Superior temporal gyrus (tissue), 1 donor: Measurements from ENCODE around the gene LRBA.
A peak's percentile ranks its signal among the peaks of the same experiment; 100 is the strongest.

ENCODE experiments used
- DNase-seq: peaks from one replicate; pipeline ENCODE4 v3.0.0-alpha.2; 2016; ENCODE audit errors: extremely low spot score

LRBA gene

GRCh38 chr4:150327262-150327780 is 687.8 kb downstream of the LRBA start:
- no peak for DNase-seq

DNA sequence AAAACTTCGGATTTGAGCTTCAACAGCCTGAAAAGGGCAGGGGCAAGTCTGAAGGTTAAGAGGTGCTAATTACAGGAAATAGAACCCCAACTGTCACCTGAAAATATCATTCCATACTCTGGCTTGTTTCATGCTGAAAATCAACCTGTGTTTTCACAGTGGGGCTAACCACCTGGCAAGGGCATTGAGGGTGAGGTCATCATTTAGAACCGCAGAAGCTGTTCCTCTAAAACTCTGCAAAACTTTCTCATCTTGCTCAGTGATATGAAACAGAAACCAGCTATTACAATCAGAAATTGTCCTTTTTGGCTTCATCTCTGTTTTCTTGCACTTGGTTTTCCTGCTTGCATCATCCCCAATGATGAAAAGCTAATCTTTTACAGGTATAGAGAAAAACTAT is 689.2 kb downstream of the LRBA start:
- DNase-seq: no peak

DNA sequence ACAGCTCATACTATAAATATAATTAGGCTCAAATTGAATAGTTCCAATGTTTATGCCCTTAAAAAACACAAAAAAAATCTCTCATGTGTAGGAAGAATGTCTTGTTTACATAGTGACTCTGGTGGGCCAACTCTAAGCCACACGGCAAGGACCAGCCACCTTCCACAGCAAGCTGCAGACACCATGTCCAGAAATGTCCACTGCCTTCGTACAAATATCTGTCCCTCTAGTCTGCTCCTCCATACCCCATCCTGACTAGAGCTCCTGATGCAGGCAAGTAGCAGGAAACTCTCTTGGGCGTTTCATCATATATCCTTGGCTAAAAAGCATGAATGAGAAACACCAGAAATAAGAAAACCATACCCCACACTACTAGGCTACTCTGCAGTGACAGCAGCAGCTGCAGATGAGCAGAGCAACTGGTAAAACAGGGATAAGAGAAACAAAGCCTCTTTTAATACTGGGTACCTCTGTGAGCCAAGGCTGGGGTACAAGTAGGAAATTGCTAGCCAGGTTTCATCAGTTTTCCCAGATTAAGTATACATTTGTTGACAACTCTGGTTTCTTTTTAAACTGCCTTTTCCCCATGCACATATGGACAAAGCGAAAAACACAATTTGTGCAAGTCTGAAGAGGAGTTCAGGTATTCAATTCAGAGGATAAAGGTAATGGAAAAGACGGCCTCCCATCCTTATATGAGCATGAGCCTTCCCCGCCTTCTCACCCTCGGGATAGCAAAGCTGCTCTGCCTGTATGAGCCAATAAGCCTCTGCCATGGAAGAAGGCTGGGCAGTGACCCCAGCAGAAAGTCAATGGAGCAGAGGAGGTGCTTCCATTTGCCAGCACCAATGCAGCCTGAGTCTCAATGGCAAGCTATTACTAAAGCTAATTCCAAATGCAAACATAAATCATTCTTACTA is 691.4 kb downstream of the LRBA start:
- DNase-seq: no peak

GRCh38 chr4:150322646-150323045 is 692.4 kb downstream of the LRBA start:
- DNase-seq: no peak

GRCh38 chr4:150321113-150321512 is 694.0 kb downstream of the LRBA start:
- no peak for DNase-seq

DNA sequence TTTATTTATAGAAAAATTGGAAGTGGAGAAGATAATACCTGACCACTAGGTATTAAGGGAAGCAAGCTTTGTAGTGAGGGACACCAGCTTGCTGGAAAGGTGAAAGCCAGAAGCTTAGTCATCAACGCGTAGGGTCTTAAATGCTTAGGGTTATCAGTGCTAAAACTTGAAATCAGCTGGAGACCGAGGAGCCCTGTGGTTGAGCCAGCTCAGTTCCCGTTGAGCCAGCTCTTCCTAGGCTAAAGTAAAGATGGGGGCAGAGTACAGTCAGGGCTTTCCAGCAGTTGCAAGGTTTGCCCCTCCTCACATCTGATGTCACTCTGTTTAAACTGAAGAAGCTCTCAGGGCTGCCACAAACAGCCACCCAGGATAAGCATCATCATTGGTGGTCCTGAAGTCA is 696.1 kb downstream of the LRBA start:
- DNase-seq: no peak

DNA sequence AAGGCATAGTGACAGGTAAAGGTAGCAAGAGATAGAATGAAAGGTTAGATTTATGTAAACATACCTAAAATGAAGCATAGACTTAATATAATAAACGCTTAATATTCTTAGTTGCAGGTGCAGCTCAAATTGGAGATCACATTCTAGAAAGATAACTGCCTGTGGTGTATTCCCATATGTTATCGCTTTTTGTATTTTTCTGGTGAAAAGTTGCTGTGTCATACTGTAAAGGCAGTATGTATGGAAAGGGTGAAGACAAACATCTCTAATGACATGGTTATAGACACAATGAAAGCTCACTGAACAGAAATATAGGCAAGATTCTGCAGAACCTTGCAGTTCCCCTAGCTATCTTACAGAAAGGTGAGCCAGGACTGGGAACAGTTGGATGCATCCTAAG is 696.6 kb downstream of the LRBA start:
- no peak for DNase-seq

DNA sequence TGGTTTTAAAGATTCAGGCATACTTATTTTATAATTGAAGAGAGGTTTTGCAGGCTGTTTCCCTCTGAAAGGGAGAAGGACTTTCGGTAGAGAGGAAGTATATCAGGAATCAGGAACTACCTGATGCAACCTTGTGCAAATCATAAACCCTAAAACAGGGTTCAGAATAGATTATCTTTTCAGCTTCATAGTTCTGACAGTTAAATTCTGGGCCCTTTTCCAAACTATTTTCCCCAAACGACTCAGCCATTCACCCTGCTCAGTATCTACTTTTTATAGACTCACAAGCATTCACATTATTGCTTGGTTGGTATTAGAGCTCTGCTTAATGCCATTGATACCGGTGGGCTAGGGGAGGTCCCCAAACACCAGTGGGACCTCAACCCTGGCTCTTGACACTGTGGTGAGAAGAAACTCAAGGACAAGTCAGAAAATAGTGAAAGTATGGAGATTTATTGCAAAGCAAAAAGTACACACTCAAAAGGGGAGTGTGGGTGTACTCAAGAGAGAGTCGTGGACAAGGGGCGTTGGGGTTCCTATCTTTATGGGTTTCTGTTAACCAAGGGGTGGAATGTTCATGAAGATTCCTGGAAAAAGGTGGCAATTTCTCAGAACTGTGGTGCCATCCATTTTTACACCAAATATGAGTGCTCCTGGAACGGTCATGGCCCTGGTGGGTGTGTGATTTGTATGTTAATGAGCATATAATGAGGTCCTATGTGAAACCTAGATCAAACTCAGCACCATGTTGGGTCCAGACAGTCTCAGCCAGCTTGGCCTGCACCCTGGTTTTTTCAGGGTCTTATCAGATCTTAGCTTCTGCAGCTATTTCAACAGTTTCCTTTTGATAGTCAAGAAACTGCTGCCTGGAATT is 698.5 kb downstream of the LRBA start:
- no peak for DNase-seq

GRCh38 chr4:150315691-150316090 is 699.4 kb downstream of the LRBA start:
- no peak for DNase-seq

DNA sequence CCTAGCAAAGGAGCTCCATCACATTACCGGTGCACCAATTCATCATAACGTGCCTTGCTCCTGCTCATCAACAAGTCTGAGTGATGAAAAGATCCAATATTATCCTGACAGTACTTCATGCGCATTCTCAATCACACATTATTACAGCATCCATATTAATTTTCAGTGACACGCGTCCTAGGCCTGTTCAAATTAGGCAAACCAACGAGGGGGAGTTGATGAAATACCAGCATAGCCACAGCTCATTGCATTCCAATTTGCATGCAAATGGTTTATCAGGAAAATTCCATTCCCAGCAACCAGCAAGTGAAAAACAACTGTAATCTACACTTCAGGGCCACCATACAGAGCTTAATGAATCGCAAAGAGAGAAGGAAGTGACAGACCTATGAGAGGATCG is 699.9 kb downstream of the LRBA start:
- DNase-seq: no peak

- DNase-seq: no peak
Observed at GRCh38 chr4:150314031-150314430, 701.1 kb downstream of the LRBA start.

- no peak for DNase-seq
Observed at GRCh38 chr4:150310159-150310895, 704.8 kb downstream of the LRBA start.

GRCh38 chr4:150308824-150309472 is 706.1 kb downstream of the LRBA start:
- DNase-seq: no peak

DNA sequence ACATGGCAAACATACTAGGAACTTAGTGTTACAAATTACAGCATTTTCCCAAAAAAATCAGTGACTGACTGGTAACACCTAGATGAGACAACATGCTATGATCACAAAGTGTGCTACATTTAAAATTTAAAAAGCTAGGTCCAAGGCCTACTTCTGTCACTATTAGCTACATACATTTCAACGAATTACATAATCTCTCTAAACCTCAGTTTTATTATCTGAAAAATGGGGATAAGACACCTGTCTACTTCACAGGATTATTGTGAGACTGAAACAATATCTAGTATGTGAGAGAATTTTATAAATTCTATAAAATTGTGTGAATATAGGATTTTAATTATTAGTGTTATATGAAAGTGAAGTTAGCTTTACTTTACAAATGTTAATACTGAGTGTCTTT is 708.4 kb downstream of the LRBA start:
- DNase-seq: no peak

- DNase-seq: no peak
Observed at GRCh38 chr4:150305995-150306394, 709.1 kb downstream of the LRBA start.

GRCh38 chr4:150302553-150302952 is 712.5 kb downstream of the LRBA start:
- DNase-seq: no peak

DNA sequence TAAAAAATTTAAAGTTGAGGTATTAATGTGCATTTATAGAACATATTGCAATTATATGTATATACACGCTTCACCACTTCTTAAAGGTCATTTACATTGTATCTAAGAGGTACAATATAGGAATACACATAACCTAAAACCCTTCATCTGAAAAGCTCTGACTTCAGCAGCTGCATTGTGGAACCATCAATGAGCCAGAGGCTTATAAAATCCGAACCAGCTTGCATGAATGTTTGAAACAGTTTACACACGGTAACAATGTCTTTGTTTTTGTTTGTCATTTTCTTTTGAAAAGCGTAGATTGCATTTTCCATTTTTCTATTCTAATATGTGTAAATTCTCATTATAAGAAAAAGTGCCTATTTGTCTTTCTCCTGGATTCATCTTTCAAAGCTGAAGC is 715.3 kb downstream of the LRBA start:
- no peak for DNase-seq

GRCh38 chr4:150297861-150298474 is 717.1 kb downstream of the LRBA start:
- DNase-seq: peak; percentile 82

- DNase-seq: no peak
Observed at GRCh38 chr4:150289881-150290280, 725.2 kb downstream of the LRBA start.

- DNase-seq: no peak
Observed at GRCh38 chr4:150289198-150289597, 725.9 kb downstream of the LRBA start.

- no peak for DNase-seq
Observed at GRCh38 chr4:150286656-150287055, 728.4 kb downstream of the LRBA start.
